CD4-positive, alpha-beta T cell treated with Interleukin-10 for 1 hour (primary cell): Measurements from ENCODE around the gene MTA3.
A peak's percentile ranks its signal among the peaks of the same experiment; 100 is the strongest.

Source experiments
- DNase-seq: peaks from one replicate; pipeline ENCODE4 v3.0.0-alpha.2; 2020

MTA3 gene

DNA sequence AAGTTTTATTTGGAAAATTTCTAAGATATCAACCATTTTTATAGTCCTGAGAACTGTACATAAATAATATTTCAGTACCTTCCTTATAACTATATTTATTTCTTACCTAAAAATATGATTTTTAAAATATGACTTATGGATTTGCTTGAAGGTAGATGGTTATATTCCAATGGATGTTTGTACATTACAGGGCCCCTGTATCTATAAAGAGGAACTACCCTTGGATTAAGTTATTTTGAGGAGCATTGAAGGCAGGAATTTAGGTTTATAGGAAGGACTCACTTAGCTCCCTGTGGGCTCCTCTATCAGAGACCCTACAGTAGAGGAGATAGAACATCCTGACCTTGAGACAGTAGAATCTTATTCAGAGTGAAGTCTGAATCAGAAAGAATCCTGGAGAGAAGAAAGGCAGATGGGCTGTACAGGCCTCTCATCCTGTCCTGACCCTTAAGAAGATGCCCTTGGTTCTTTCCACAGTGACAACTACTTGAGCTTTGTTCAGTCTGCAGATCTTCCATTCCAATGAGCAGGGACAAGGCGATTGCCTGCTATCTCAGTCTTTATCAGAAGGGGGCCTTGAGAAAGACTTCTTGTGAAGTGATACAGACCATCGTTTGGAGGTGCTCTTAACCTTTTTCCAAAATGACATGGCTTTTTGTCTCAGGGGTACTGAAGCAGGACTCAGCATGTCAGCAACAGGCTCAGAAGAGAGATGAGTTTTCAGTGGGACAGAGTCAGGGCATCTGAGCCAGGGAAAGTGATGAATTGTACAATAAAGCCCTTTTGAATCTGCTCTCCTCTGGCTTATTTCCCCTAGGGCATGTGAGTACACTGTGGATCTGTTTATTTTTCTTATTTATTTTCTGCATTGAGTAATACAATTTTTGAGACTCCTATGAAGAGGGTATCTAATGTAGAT lies 174.6 kb downstream of the MTA3 start:
- no peak for DNase-seq

DNA sequence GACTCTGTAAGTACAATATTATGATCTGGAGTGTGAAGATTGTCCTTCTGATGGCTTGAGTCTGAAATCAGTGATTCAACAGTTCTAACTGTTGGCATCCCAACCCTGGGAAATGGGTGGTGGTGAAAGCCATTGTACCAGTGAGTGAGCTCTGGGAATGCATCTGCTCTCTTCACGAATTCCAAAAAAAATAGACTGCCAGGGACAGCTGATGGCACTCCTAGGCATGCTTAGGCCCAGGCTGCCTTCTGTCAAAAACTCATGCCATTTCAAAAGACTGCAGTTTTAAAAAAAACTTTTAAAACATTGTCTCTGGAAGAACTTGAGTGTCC lies 175.2 kb downstream of the MTA3 start:
- DNase-seq, result no peak

DNA sequence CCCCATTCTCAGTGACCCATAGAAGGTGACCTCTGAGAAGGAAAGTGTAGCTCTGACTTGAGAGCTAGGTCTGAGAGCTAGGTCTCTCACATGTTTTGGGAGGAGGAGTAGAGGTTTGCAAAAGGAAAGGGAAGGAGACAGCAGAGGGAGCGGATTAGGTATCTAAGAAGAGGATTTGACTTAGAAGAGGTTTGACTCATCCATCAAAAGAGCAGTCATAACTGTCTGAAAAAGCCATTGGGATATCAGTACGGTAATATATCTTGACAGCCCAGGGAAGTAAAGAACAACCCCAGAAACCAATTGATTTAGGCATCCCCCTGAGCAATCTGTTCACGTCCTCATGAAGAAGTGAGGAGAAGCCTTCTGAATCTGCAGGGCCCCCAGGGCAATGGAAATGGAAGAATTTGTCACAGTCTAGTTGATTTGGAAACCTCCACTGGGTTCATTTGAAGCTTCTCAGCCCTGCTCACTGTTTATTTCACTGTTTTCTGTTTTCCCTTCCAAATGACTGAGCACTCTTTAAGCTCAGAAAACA lies 176.2 kb downstream of the MTA3 start:
- no peak for DNase-seq

DNA sequence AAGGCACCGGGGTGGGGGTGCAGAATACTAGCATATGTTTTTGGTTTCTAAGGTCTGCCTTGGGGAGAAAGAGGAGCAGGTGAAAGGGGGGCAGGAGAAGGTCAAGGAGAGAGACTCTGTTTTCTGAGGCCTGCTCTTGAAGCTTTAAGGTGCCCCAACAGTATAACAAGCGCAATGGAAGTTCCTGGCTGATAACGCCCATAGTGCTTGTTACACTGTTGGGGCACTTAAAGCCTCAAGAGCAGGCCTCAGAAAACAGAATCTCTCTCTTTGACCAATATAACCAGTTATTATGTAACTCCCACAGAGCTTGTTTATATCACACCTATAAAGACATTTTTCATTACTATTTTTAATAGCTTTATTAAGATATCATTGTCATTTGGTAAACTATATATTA lies 179.0 kb downstream of the MTA3 start:
- DNase-seq, result no peak

DNA sequence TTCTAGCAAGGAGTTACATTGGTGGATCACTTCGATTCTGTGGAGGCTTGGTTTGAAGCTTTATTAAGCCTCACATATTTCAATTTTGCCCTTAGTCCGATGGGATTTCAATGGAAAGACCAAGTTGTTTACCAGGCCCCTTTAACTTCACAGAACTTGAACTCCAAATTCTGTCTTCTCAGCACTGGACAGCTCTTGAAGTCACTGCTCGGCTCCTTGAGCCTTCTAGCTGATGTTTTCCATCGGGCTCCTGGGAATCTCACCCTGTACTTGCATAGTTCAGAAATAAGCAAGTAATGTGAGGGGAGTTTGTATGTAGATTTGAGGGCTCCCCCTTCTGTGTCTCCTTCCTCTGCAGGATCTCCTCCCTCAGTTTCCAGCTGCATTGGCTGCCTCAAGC lies 180.4 kb downstream of the MTA3 start:
- DNase-seq, result no peak

GRCh38 chr2:42752314-42752713 lies 183.9 kb downstream of the MTA3 start:
- DNase-seq, result peak; percentile 21

DNA sequence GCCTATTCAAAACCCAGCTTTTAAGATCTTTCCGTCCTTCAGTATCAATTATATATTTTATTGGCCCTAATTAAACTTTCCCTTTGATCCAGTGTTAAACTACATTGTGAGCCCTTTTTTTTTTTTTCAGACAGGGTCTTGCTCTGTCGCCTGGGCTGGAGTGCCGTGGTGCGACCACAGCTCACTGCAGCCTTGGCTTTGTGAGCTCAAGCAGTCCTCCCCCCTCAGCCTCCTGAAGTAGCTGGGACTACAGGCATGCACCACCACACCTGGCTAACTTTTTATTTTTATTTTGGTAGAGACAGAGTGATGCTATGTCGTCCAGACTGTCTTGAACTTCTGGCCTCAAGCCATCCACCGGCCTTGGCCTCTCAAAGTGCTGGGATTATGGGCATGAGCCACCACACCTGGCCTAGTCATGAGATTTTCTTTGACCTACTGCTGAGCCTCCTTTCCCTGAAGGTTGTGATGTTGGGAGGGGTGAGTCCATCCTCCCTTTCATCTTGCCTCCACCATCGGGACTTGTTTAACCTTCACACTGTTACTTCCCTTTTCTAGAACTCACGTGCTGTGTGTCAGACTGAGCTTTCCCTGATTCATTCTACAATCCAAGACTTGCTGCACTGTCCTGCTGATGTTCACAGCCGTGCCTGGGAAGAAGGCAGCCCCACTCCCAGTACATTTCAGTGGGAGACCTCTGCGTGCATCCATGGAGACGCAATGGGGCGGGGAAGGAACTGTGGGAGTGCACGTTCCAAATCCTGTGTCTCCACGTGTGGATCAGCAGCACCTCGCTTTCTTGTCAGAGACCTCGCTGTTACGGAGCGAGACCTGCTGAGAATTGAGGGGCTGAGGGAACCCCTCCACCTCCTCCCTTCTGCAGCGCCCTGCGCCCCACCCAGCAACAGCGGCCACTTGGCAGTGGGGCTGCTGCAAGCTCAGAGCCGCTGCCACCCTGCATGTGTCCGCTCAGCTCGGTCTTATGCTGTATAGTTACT lies 184.7 kb downstream of the MTA3 start:
- no peak for DNase-seq

DNA sequence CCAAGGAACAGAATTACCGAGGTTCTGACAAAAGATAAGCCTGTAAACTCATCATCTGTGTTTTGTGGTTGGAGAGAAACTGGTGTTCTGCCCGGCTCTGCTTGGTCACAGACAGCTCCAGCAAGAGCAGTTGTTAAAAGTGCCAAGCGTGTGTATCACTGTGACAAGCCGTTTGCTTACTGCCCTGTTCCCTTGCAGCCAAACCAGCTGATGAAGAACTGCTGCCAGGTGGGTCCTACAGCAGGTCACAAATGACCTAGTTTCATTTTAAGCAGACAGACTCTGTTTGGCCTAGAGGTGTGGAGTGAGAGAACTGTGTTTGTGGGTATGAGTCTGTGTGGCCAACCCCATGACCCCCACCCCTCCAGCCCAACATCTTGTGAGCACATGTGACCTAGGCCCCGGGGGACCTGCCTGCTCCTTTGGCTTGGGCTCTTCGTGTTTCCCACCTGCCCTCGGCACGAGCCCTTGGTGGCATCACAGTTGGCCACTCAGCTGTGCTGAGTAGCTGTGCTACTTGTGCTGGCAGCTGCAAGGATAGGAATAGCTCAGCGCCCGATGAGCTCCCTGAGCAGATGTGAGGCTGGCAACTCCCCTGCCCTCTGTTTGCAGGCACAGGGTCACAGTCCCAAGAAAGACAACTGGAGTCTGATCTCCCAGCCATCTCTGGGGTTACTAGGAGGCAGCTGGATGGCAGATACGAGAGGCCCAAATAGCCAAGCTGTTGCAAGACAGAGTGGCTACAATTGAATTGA lies 185.8 kb downstream of the MTA3 start:
- no peak for DNase-seq

- no peak for DNase-seq
Observed at GRCh38 chr2:42754776-42755140, 186.3 kb downstream of the MTA3 start.

GRCh38 chr2:42755191-42755880 lies 186.9 kb downstream of the MTA3 start:
- DNase-seq, result no peak

DNA sequence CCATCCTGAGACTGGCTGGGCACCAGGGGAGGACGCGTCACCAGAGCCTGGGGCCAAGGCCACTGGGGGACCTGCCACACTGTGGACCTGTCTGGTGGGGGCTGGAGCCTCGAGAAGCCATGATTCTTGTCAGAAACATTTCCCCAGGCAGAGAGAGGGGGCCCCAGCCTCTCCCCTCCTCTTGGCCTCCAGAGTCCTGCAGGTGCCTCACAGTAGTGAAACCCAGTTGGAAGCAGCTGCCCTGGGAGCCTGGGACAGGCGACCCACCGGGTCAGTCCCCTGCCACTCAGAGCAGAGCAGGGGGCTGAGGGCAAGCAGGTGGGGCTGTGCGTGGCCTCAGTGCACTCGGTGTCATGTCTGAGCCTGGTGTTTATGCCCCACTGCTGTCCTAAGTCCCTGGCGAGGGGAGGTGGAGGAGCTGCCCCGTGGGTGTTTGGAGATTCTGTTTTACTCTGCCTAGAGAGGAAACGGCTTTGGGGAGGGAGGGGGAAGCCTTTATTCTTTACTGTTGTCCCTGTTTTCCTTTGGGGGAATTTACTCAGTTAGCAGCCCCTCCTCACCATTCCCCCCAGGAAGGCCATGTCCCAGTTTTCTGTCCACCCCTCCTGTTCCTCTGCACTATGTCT lies 187.8 kb downstream of the MTA3 start:
- DNase-seq, result no peak

DNA sequence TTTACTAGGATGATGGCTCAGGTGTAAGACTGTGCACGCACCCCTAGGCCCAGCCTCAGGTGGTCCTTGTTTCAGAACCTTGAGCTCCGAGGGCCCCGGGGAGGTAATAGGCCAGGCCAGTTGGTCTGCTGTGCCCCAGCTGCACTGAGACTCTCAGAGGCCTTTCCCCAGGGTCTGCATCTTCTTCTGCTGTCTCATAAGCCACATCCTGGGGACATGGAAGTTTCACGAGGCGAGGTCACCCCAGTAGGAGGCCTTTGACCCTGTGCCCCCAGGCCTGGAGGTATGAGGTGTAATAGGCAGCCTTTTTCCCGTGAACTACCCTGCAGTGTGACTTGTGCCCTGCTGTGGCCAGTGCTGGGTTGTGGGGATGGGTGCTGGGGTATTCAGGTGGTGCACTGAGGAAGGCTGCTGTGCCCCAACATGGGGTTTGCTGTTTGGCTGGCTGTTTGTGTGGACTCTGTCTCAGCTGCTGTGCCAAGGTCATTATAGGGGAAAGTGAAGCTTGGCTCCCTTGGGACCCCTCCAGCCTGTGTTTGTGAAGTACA lies 188.6 kb downstream of the MTA3 start:
- no peak for DNase-seq

DNA sequence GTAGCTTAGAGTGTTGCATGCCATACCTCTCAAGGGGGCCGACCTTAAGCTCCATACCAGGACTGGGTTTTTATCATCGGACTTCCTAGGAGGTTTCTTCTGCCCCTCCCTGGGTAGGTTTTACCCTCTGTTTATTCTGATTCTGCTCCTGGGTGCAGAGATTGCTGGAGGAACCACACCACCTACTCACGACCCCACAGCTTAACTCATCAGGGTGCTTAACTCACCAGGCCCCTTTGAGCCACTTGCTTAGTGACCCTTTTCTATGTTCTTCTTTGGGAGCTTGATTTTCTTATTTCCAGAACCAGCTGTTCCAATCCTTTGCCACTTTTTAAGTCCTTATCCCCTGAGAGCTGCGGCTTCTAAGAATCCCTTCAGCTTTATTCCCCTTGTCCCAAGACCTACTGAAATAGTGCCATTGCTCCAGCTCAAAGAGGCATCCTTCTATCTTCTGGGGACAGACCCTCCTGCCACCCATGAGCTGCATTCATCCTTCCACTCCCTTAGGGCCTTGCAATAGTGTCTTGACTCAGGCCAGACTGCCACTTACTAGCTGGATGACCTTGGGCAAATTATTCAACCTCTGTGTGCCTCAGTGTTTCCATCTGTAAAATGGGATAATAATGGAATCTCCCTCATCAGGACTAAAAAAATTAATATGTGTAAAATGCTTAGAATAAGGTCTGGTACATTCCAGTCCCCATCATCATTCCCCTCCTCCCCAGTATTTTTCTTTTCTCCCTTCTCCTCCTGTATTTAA lies 189.7 kb downstream of the MTA3 start:
- DNase-seq, result no peak

DNA sequence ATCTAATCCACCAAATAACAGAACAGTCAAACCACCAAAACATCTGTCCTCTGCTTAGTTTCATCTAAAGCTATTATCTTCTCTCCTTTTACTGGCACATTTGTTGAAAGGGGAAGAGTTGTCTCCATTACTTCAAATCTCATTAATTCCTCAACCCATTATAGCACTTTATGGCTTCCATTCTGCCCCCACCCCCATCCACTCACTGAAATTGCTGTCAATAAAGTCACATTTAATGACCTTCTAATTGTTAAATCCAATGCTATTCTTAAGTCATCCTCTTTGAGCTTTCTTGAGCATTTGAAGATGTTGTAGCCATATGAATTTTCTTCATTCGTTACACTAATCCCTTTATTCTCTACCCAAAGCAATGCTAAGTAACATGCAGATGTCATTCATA lies 190.3 kb downstream of the MTA3 start:
- no peak for DNase-seq

DNA sequence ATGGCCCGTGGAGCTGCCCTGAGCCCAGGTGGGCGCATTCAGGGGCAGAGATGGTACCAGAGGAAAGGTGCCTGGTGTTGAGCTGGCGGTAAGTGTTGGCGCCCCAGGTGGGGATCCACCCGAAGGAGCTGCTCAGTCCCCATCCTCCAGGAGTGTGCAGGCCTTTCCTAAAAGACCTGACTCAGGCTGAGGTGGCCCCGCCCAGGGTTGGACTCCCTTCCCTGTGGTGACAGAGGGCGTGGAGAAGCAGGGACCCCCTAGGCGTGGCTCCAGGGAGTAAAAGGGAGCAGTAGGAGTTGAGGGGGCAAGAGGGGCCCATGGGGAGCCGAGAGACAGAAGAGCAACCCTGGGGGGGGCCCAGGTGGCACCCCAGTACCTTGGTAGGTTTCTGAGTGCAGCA lies 193.1 kb downstream of the MTA3 start:
- no peak for DNase-seq

- no peak for DNase-seq
Observed at GRCh38 chr2:42762155-42762554, 193.7 kb downstream of the MTA3 start.

GRCh38 chr2:42762823-42763804 lies 194.7 kb downstream of the MTA3 start:
- no peak for DNase-seq

- DNase-seq, result no peak
Observed at GRCh38 chr2:42764096-42764495, 195.7 kb downstream of the MTA3 start, which contains the start of gene OXER1. Gene OXER1, minus strand, starts transcription at chr2:42764135. Its CDS starts 73 bp downstream, at chr2:42764062.

DNA sequence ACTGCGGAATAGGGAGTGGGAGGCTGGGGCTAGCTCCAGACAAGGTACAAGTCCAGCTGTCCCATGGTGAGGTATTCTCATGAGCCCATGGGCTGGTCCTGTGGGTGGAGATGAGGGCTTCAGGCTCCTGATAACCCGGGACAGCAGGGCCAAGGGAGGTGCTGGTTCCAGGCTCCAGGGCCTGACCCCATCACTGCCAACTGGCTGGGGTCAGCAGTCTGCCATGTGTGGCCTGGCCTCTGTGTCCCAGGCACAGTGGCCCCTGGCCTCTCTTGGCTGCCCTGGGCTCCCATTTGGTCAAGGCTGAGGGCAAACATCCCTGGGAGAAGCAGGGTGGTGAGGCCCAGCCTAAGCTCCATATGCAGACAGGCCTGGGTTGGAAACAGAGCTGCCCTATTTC lies 196.5 kb downstream of the MTA3 start:
- no peak for DNase-seq
